GM12878 (cell line): ENCODE results near the gene ARMC6. TPM values are rescaled to one million over a fixed set of nuclear protein-coding genes. Genes with fewer than 3 reads are reported as not detected.

ENCODE experiments used
- ATAC-seq: fragments of 200-7000 bp; cut with Tn5 transposase; 3 replicates; pipeline ENCODE4 v1.9.1; 2020; ENCODE audit warnings: mild to moderate bottlenecking, moderate library complexity
- BruUV-seq: library from RNA; stranded (reverse); fragments of 400-500 nt; replicated peaks from 2 replicates; lab custom pipeline; 2021; lab: Mats Ljungman, UMichigan
- CTCF ChIA-PET: fragments of 300-600 bp; sonication (Branson Sonifier 250); formaldehyde crosslinking; extraction: SDS; loops from one replicate; lab custom pipeline; 2021; ENCODE audit warnings: inconsistent platforms; lab: Yijun Ruan, JAX
- POLR2A ChIA-PET: fragments of 350-600 bp; formaldehyde crosslinking; extraction: SDS; loops from one replicate; lab custom pipeline; 2021; ENCODE audit warnings: inconsistent platforms; lab: Charles Lee
- RAD21 ChIA-PET: fragments of 300-600 bp; sonication (Branson Sonifier 250); formaldehyde crosslinking; loops from one replicate; lab custom pipeline; 2023; ENCODE audit warnings: antibody characterized with exemption; ENCODE audit not compliant: unreplicated experiment; lab: Charles Lee
- SMC1A ChIA-PET: fragments of 300-600 bp; sonication (Branson Sonifier 250); formaldehyde crosslinking; loops from one replicate; lab custom pipeline; 2023; ENCODE audit not compliant: unreplicated experiment, uncharacterized antibody; lab: Charles Lee
- DNase-seq: peaks from one replicate; pipeline ENCODE4 v3.0.0-alpha.2; 2011; ENCODE audit warnings: low read depth, low spot score
- FAIRE-seq: peaks from 3 replicates; lab custom pipeline; 2011; peaks lifted over from hg19 to GRCh38; lab: Jason Lieb, UNC
- H2AFZ ChIP-seq: 2 replicates; pipeline ENCODE4 v1.6.0; 2011; ENCODE audit warnings: low read depth, low read length, control low read depth; ENCODE audit not compliant: control insufficient read depth
- H3K27ac ChIP-seq: 2 replicates; pipeline ENCODE4 v1.5.1; 2011; ENCODE audit warnings: control low read depth; ENCODE audit not compliant: control insufficient read depth, insufficient read depth
- H3K27me3 ChIP-seq, 2 experiments: replicated peaks in 1 of 2; 2 replicates each; pipeline versions ENCODE4 v1.6.0 to v1.6.1; 2011; ENCODE audit warnings: low read length in 1 of 2; ENCODE audit not compliant: control insufficient read depth in 2 of 2, insufficient read depth in 2 of 2
- H3K36me3 ChIP-seq, 2 experiments: 2 replicates each; pipeline ENCODE4 v1.5.1; 2011; ENCODE audit warnings: low read length in 1 of 2; ENCODE audit not compliant: control insufficient read depth in 2 of 2, insufficient read depth in 2 of 2
- H3K4me1 ChIP-seq: 2 replicates; pipeline ENCODE4 v1.6.1; 2011; ENCODE audit warnings: mild to moderate bottlenecking, low read length, moderate library complexity, mixed read lengths; ENCODE audit not compliant: control insufficient read depth, insufficient read depth
- H3K4me2 ChIP-seq: 2 replicates; pipeline ENCODE4 v1.6.0; 2011; ENCODE audit warnings: control low read depth; ENCODE audit not compliant: control insufficient read depth, insufficient read depth
- H3K4me3 ChIP-seq: fragments of 200-600 bp; sonication (generic); 2 replicates; pipeline ENCODE4 v1.5.1; 2016
- H3K79me2 ChIP-seq: 2 replicates; pipeline ENCODE4 v1.6.0; 2011; ENCODE audit warnings: low read length; ENCODE audit not compliant: control insufficient read depth, insufficient read depth
- H3K9ac ChIP-seq: 2 replicates; pipeline ENCODE4 v1.8.0; 2011; ENCODE audit warnings: low read length, control low read depth, mixed read lengths; ENCODE audit not compliant: control insufficient read depth, insufficient read depth
- H3K9me3 ChIP-seq: replicated peaks from 3 replicates; pipeline ENCODE4 v1.5.1; 2011; ENCODE audit warnings: mild to moderate bottlenecking, low read length; ENCODE audit not compliant: control insufficient read depth, insufficient read depth
- H4K20me1 ChIP-seq: 2 replicates; pipeline ENCODE4 v1.6.0; 2011; ENCODE audit not compliant: control insufficient read depth, insufficient read depth
- ASH2L ChIP-seq: fragments of 300-600, 200-600 bp; sonication (generic); IDR thresholded peaks from 2 replicates; pipeline ENCODE4 v1.6.1; 2017; ENCODE audit warnings: low read depth, mild to moderate bottlenecking, borderline replicate concordance
- CHD1 ChIP-seq: IDR thresholded peaks from 2 replicates; pipeline ENCODE4 v1.6.1; 2012; ENCODE audit warnings: low read depth, low read length, improper control_type of control experiment
- CREB1 ChIP-seq: IDR thresholded peaks from 2 replicates; pipeline ENCODE4 v1.6.1; 2012; ENCODE audit warnings: low read depth, mild to moderate bottlenecking, inconsistent platforms
- ETV6 ChIP-seq, 2 experiments: fragments of 450-650 bp in 1 of 2; IDR thresholded peaks in 1 of 2; conservative IDR thresholded peaks in 1 of 2; 2 replicates each; pipeline ENCODE4 v1.6.1; 2014; ENCODE audit warnings: antibody characterized with exemption in 1 of 2, borderline replicate concordance in 1 of 2, low read depth in 1 of 2, mild to moderate bottlenecking in 1 of 2, moderate library complexity in 1 of 2
- PRDM15 ChIP-seq: fragments of 450-650 bp; formaldehyde crosslinking; IDR thresholded peaks from 2 replicates; pipeline ENCODE4 v1.4.0; 2020; ENCODE audit warnings: mild to moderate bottlenecking, moderate library complexity
- SMAD1 ChIP-seq: fragments of 450-650 bp; IDR thresholded peaks from 2 replicates; pipeline ENCODE4 v1.6.1; 2018; ENCODE audit warnings: mild to moderate bottlenecking, low read depth; ENCODE audit not compliant: partially characterized antibody
- WRNIP1 ChIP-seq: IDR thresholded peaks from 2 replicates; pipeline ENCODE4 v1.6.1; 2011; ENCODE audit warnings: low read depth, low read length, improper control_type of control experiment, borderline replicate concordance
- WGBS: methylation state at CpG from one replicate; pipeline ENCODE4 v1.1.6; 2016; ENCODE audit warnings: low lambda C conversion rate; ENCODE audit not compliant: insufficient replicate concordance, insufficient coverage; ENCODE audit errors: missing lambda C conversion rate; 5-methylcytosine and 5-hydroxymethylcytosine counted together
- in situ Hi-C: fragments of 300-500 bp; cut with MboI; formaldehyde crosslinking; loops from 9 replicates; pipeline ENCODE4 v1.14.3; 2018; ENCODE audit warnings: mixed read lengths
- intact Hi-C: fragments of 100-400 bp; cut with micrococcal nuclease; formaldehyde crosslinking; loops from one replicate; pipeline ENCODE4 v1.14.2; 2022; ENCODE audit not compliant: unreplicated experiment
- polyA plus RNA-seq, 11 experiments: library from polyadenylated mRNA; depleted of rRNA in 4 of 11; unstranded in 6 of 11; stranded (reverse) in 5 of 11; fragments of >200 nt; fragmentation: Nextera tagmentation in 4 of 11; fragmentation: Illumina TruSeq in 1 of 11; extraction: Ambion mirVana in 4 of 11; extraction: Trizol in 1 of 11; gene quantifications; 1 replicate in 1 of 11; 2 replicates in 10 of 11; pipeline versions ENCODE4 v1.2.1 to v1.2.3, GENCODE V29; 2011 to 2016; ENCODE audit warnings: inconsistent platforms in 2 of 11, missing spikeins in 2 of 11, low read depth in 1 of 11
- total RNA-seq, 4 experiments: library from RNA; depleted of rRNA in 3 of 4; stranded (reverse); fragments of >200 nt in 3 of 4; fragmentation: Illumina TruSeq in 1 of 4; extraction: Trizol in 1 of 4; gene quantifications; 2 replicates each; pipeline versions ENCODE4 v1.2.1 to v1.2.3, GENCODE V29; 2013 to 2021

The ARMC6 gene
- total and polyA plus RNA-seq, 10 of the 15 experiments (the other 5 are each of a cell fraction or from before 2014, with no cell fraction given): 1.1 to 64.4 (median 41.6) TPM

- TF ChIP-seq ASH2L (no peak), CREB1 (no peak), CHD1 (no peak), WRNIP1 (no peak), ETV6 (conservative IDR thresholded peaks at IDR 0.05 in 1 of 2, IDR thresholded peaks at IDR 0.05 in 1 of 2; ENCODE audit: borderline replicate concordance in 1 of 2, low read depth in 1 of 2) (no peak)
Observed at GRCh38 chr19:19042732-19043280, 9.4 kb downstream of the ARMC6 start (continued).

DNA sequence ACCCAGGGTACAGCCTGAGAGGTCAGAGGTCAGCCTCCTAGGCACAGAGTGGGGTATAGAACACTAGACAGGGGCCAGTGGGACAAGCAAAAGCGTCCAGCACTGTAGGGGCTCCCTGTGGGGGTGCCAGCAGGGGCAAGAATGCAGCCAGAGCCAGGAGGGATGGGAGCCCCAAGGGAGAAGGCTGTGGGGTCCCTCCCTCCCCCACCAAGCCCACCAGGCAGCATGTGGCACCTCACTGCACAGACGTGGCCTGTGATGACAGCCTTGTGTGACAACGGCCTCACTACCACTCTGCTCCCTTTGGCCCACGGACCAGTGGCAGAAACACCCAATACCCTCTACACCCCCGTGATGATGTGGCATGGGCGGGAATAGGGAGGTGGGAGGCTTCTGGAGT lies 10.1 kb downstream of the ARMC6 start:
- ATAC-seq: no peak
- POLR2A ChIA-PET: no interaction called here

More for the DNA sequence above, 10.1 kb downstream of the ARMC6 start:
- H3K4me3 ChIP-seq: no peak overlapping the region
- peaks cover 4 to 18% of the 10 kb centered on the region in 2 experiments; a peak in 3 of 4 replicates for H3K36me3 ChIP-seq
- ChIA-PET CTCF (interaction anchor here (1.1 kb wide), 1 partner anchor 21 kb away, joined by 3 read pairs; no protein-coding TSS in a partner anchor), SMC1A (no interaction called here), RAD21 (no interaction called here)
- TF ChIP-seq PRDM15 (CRISPR knock-in tag) (no peak), SMAD1 (no peak)
- DNase-seq (no peak), FAIRE-seq (no peak)
- 80% methylated on average over 6 of the region's 6 CpGs for WGBS
- H3K4me2 ChIP-seq: no peak overlapping the region
- in situ Hi-C loops (no loop called here), intact Hi-C loops (no loop called here)
- H3K9me3 ChIP-seq: no peaks in the 10 kb centered on the region
- no peak overlapping the region for H2AFZ ChIP-seq
- H4K20me1 ChIP-seq: no peaks in the 10 kb centered on the region
- H3K27ac ChIP-seq: no peak overlapping the region
- no peaks in the 10 kb centered on the region for H3K27me3 ChIP-seq
- no peak overlapping the region for H3K9ac ChIP-seq
- no TSS peak for BruUV-seq
- peaks cover 2% of the 10 kb centered on the region for H3K79me2 ChIP-seq
- H3K4me1 ChIP-seq: no peaks in the 10 kb centered on the region
